Activated CD8-positive, alpha-beta T cell treated with anti-CD3 and anti-CD28 coated beads for 36 hours (primary cell): ENCODE measurements around the gene PTH1R. TPM values are rescaled to one million over a fixed set of nuclear protein-coding genes. Genes with fewer than 3 reads are reported as not detected.
A peak's percentile ranks its signal among the peaks of the same experiment; 100 is the strongest.

Source experiments
- ATAC-seq: fragments of 200-7000 bp; cut with Tn5 transposase; one replicate; pipeline ENCODE4 v1.10.0; 2021; ENCODE audit warnings: mild to moderate bottlenecking, moderate library complexity
- CTCF ChIA-PET: fragments of 350-600 bp; sonication (Branson Sonifier 250); formaldehyde crosslinking; loops from one replicate; lab custom pipeline; 2021; ENCODE audit warnings: antibody characterized with exemption; lab: Charles Lee
- POLR2A ChIA-PET: fragments of 350-600 bp; sonication (Branson Sonifier 250); formaldehyde crosslinking; loops from one replicate; lab custom pipeline; 2021; ENCODE audit warnings: antibody characterized with exemption; lab: Charles Lee
- DNase-seq: peaks from one replicate; pipeline ENCODE4 v3.0.0-alpha.2; 2020
- H3K27ac Mint-ChIP-seq: one replicate; pipeline ENCODE4 v1.8.0; 2021; ENCODE audit warnings: mild to moderate bottlenecking, mixed read lengths
- H3K27me3 Mint-ChIP-seq: one replicate; pipeline ENCODE4 v1.8.0; 2021; ENCODE audit warnings: mixed read lengths
- H3K36me3 Mint-ChIP-seq: one replicate; pipeline ENCODE4 v1.8.0; 2021; ENCODE audit warnings: low read depth, mixed read lengths
- H3K4me1 Mint-ChIP-seq: one replicate; pipeline ENCODE4 v1.8.0; 2021; ENCODE audit warnings: low read depth, mixed read lengths
- H3K4me3 Mint-ChIP-seq: one replicate; pipeline ENCODE4 v1.8.0; 2021; ENCODE audit warnings: mild to moderate bottlenecking, moderate library complexity, mixed read lengths
- H3K9me3 Mint-ChIP-seq: one replicate; pipeline ENCODE4 v1.8.0; 2021; ENCODE audit warnings: mixed read lengths
- intact Hi-C: fragments of 100-400 bp; cut with micrococcal nuclease; formaldehyde crosslinking; loops from one replicate; pipeline ENCODE4 v1.10.0; 2022
- total RNA-seq, 2 experiments: library from RNA; stranded (reverse); gene quantifications; one replicate each; pipeline ENCODE4 v1.2.3, GENCODE V29; 2021
- TF ChIP-seq, protein P1 (sequence below): fragments of 200-600 bp; IDR thresholded peaks from one replicate; pipeline ENCODE4 v1.8.0; 2022; ENCODE audit warnings: antibody characterized with exemption, mild to moderate bottlenecking

Gene PTH1R
- total RNA-seq, 2 experiments from 2014 or later = not detected

DNA sequence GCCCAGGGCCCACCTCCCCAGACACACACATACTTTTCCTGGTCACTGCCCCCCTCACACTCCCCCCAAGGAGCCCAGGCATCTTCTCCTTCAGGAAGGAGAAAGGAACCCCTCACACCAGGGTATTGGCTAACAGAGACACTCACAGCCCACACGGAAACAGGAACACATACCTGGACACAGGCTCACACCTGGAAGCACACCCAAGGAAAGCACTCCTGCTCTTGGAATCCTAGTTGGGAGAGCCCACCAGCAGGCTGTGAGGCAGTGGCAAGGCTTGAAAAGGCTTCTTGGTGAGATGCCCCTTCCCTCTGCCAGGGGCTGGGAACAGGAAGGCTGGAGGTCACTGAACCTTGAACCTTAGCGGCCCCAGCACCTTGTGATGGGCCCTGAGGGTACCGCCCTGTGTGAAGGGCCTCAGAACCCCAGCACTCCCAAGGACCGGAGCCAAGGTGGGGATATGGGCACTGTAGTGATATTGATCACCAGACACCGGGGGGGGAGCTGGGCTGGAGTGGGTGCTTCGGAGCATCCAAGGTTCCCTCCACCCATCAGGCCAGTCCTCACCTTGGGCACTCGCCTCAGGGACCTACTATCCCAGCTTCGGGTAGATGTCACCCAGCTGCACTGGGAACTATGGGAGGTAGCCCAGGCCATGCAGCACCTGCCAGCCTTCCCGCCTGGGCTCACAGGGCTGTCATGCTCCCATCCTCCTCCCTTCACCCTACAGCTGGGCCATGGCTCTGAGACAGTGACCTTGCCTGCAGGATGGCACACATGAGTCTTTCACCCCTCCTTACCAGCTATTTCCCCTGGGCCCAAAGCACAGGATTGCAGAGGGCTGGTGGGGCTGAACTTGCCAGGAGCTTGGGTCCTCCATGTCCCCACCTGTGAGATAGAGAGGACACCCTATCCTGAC lies 30.6 kb upstream of the PTH1R start:
- H3K9me3 Mint-ChIP-seq = no peaks in the 10 kb centered on the region
- H3K27ac Mint-ChIP-seq = no peak overlapping the region
- intact Hi-C loops = no loop called here
- ChIA-PET CTCF (interaction anchor here (1.0 to 3.2 kb wide), 10 partner anchors 12 to 129 kb away, joined by 3 to 13 read pairs (median 4); partner anchors contain the start of gene PRSS50), POLR2A (interaction anchor here (0.6 to 1.0 kb wide), 3 partner anchors 21 to 383 kb away, joined by 3 read pairs; no protein-coding TSS in a partner anchor)
- no peak for ATAC-seq
- H3K36me3 Mint-ChIP-seq = no peaks in the 10 kb centered on the region
- DNase-seq = no peak
- H3K27me3 Mint-ChIP-seq = no peaks in the 10 kb centered on the region
- peak overlapping the region; percentile 65 for H3K4me3 Mint-ChIP-seq
- peaks cover 5% of the 10 kb centered on the region for H3K4me1 Mint-ChIP-seq
- TF ChIP-seq, protein P1, sequence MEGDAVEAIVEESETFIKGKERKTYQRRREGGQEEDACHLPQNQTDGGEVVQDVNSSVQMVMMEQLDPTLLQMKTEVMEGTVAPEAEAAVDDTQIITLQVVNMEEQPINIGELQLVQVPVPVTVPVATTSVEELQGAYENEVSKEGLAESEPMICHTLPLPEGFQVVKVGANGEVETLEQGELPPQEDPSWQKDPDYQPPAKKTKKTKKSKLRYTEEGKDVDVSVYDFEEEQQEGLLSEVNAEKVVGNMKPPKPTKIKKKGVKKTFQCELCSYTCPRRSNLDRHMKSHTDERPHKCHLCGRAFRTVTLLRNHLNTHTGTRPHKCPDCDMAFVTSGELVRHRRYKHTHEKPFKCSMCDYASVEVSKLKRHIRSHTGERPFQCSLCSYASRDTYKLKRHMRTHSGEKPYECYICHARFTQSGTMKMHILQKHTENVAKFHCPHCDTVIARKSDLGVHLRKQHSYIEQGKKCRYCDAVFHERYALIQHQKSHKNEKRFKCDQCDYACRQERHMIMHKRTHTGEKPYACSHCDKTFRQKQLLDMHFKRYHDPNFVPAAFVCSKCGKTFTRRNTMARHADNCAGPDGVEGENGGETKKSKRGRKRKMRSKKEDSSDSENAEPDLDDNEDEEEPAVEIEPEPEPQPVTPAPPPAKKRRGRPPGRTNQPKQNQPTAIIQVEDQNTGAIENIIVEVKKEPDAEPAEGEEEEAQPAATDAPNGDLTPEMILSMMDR = no peak

DNA sequence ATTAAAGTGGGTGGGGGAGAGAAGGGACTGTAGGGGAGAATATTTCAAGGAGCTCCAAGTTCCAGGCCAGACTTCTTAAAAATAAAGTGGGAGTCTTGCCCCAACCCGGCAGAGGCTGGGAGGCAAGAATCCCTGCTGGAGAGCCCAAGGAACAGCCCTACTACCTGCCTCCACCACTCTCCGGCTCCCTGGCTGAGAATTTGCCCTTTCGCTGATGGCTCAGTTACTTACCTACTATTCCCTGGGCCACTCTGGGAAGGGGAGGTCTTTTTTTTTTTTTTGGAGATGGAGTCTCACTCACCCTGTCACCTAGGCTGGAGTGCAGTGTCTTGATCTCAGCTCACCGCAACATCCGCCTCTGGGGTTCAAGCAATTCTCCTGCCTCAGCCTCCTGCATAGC lies 29.8 kb upstream of the PTH1R start:
- Mint-ChIP-seq H3K36me3 (no peaks in the 10 kb centered on the region), H3K27ac (no peak overlapping the region), H3K4me1 (peaks cover 5% of the 10 kb centered on the region), H3K27me3 (no peaks in the 10 kb centered on the region), H3K9me3 (no peaks in the 10 kb centered on the region), H3K4me3 (no peak overlapping the region)
- ChIA-PET CTCF (interaction anchor here (1.1 to 3.2 kb wide), 5 partner anchors 11 to 85 kb away, joined by 3 to 13 read pairs (median 7); no protein-coding TSS in a partner anchor), POLR2A (interaction anchor here (1.0 kb wide), 1 partner anchor 37 kb away, joined by 3 read pairs; no protein-coding TSS in a partner anchor)
- intact Hi-C loops = no loop called here
- DNase-seq (no peak), ATAC-seq (no peak)
- TF ChIP-seq, protein P1 = no peak

DNA sequence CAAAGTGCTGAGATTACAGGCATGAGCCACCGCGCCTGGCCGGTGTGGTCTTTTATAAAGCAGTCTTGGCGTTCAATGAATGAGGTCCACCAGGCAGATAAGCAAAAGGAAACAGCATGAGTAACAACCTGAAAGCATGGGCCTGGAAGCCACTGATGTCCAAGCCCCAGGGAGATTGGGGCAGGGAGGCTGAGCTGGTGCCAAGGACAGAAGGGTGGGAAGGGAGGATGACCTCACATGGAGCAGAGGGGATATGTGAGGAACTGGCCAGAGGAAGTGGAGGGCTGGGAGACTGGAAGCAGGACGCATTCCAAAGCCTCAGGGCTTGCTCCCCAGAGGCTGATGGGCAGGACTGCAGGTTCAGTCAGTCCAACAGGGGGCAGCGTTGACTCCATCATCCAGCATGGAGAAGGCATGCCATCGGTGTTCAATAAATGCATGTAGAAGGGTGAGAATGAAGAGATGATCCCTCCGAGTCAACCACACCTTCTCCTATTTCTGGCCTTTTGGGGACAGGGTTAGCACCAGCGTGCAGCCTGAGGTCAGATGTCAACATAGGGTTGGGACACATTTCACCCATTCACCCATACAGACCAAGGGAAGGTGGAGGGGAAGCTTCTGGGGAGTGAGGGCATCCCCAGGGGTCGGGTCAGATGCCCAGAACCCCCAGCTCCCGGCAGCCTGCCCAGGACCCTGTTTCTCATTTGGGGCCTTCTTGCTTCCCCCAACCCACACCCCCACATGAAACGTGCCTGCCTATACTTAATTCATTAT lies 29.1 kb upstream of the PTH1R start:
- Mint-ChIP-seq H3K4me1 (peaks cover 5% of the 10 kb centered on the region), H3K27ac (no peak overlapping the region), H3K9me3 (no peaks in the 10 kb centered on the region), H3K4me3 (no peak overlapping the region), H3K36me3 (no peaks in the 10 kb centered on the region), H3K27me3 (no peaks in the 10 kb centered on the region)
- intact Hi-C loops = no loop called here
- ChIA-PET POLR2A (interaction anchor here (1.0 kb wide), 1 partner anchor 38 kb away, joined by 3 read pairs; no protein-coding TSS in a partner anchor), CTCF (interaction anchor here (0.9 to 3.2 kb wide), 6 partner anchors 11 to 153 kb away, joined by 3 to 13 read pairs (median 6); no protein-coding TSS in a partner anchor)
- ATAC-seq (no peak), DNase-seq (peak; percentile 64)
- TF ChIP-seq, protein P1 = peak; percentile 55

DNA sequence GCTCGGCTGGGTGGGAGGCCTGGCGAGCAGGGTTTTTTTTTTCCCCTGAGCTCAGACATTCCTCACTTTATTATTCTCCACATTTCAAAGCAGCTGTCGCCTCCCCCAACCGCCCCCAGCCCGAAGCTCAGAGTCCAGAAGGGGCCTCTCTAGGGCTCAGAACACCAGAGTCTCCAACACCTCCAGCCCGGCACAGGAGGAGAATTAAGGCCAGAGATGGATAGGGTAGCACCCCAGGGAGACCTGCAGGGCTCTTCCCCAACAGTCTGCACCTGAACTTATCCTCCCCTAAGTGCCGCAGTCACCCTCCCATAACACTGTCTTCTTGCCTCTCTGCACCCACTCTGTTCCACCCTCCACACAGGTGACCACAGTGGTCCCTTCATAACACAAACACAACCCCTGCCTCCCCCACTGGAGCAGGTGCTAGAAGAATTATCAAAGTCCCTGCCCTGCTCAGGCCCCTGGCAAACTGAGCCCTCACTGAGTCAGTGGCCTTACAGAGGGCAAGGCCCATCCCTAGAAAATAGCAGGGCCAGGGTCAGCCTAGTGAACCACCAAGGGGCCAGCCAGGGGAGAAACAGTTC lies 28.4 kb upstream of the PTH1R start:
- H3K4me3 Mint-ChIP-seq = no peak overlapping the region
- ATAC-seq (no peak), DNase-seq (no peak)
- intact Hi-C loops = no loop called here
- peaks cover 5% of the 10 kb centered on the region for H3K4me1 Mint-ChIP-seq
- H3K27me3 Mint-ChIP-seq = no peaks in the 10 kb centered on the region
- ChIA-PET POLR2A (interaction anchor here (0.6 kb wide), 1 partner anchor 28 kb away, joined by 3 read pairs; no protein-coding TSS in a partner anchor), CTCF (interaction anchor here (0.9 to 3.2 kb wide), 5 partner anchors 10 to 154 kb away, joined by 3 to 13 read pairs (median 6); no protein-coding TSS in a partner anchor)
- TF ChIP-seq, protein P1 = no peak
- no peaks in the 10 kb centered on the region for H3K9me3 Mint-ChIP-seq
- no peak overlapping the region for H3K27ac Mint-ChIP-seq
- H3K36me3 Mint-ChIP-seq = no peaks in the 10 kb centered on the region
